Fibroblast of mammary gland (primary cell): ENCODE measurements around the gene ZNF771.

Source experiments
- DNase-seq: peaks from one replicate; pipeline ENCODE4 v3.0.0-alpha.2; 2010; ENCODE audit warnings: low read depth
- H3K4me3 ChIP-seq: 2 replicates; pipeline ENCODE4 v1.5.1; 2011; ENCODE audit warnings: low read depth, mild to moderate bottlenecking, low read length, moderate library complexity; ENCODE audit not compliant: control insufficient read depth
- CTCF ChIP-seq: conservative IDR thresholded peaks from 2 replicates; pipeline ENCODE4 v1.5.1; 2011; ENCODE audit warnings: low read depth, low read length, inconsistent platforms; ENCODE audit not compliant: control insufficient read depth, insufficient read depth

Gene ZNF771

GRCh38 chr16:30407102-30407803 lies at the start of gene ZNF771:
Gene ZNF771, plus strand, starts transcription at chr16:30407606. Its CDS starts 448 bp downstream, at chr16:30408054.
- no peak for TF ChIP-seq CTCF
- DNase-seq, result peak; percentile 79
- H3K4me3 ChIP-seq, result peak within 1 kb of the TSS; percentile 63

- no peak overlapping the region for H3K4me3 ChIP-seq
- TF ChIP-seq CTCF, result no peak
- DNase-seq, result no peak
Observed at GRCh38 chr16:30357715-30358576, 49.5 kb upstream of the ZNF771 start.

GRCh38 chr16:30358577-30358936 lies 48.8 kb upstream of the ZNF771 start:
- no peak for DNase-seq
- no peak overlapping the region for H3K4me3 ChIP-seq
- no peak for TF ChIP-seq CTCF

- DNase-seq, result no peak
- TF ChIP-seq CTCF, result no peak
- no peak overlapping the region for H3K4me3 ChIP-seq
Observed at GRCh38 chr16:30358990-30359870, 48.2 kb upstream of the ZNF771 start.

- DNase-seq, result no peak
- H3K4me3 ChIP-seq, result no peak overlapping the region
- TF ChIP-seq CTCF, result no peak
Observed at GRCh38 chr16:30359871-30360170, 47.6 kb upstream of the ZNF771 start.

- no peak overlapping the region for H3K4me3 ChIP-seq
- no peak for DNase-seq
- TF ChIP-seq CTCF, result no peak
Observed at GRCh38 chr16:30361180-30361579, 46.2 kb upstream of the ZNF771 start.
